Fibroblast of upper back skin (primary cell): ENCODE data around the gene TNIK.
"Not testable (repeated sequence)": the region's sequence is repeated elsewhere in the genome, so short reads cannot be mapped to it uniquely, and the experiment has no call there.

ENCODE experiments used
- DNase-seq: peaks from one replicate; pipeline ENCODE4 v3.0.0-alpha.2; 2013

TNIK gene

GRCh38 chr3:171248426-171249111 lies 211.6 kb downstream of the TNIK start:
- DNase-seq, result no peak

GRCh38 chr3:171245796-171246765 lies 214.1 kb downstream of the TNIK start:
- DNase-seq, result no peak

DNA sequence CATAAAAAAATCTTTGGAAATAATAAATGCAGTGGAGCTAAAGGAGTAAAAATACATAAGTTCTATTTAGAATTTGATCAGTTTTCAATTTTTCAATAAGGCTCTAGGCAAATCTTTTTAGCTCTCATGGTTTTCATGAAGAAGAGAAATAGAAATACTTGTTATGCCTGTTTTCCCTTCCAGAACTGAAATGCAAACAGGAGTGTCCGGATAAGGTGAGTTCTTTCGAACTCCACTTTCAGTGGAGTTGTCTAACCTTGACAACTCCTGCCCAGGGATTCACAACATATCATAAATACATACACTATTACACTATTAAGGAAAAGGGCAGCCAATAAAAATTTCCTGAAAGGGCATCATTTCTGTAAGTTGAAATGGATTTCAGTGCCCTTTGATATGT lies 217.3 kb downstream of the TNIK start:
- DNase-seq, result no peak

GRCh38 chr3:171242170-171242569 lies 218.0 kb downstream of the TNIK start:
- no peak for DNase-seq

DNA sequence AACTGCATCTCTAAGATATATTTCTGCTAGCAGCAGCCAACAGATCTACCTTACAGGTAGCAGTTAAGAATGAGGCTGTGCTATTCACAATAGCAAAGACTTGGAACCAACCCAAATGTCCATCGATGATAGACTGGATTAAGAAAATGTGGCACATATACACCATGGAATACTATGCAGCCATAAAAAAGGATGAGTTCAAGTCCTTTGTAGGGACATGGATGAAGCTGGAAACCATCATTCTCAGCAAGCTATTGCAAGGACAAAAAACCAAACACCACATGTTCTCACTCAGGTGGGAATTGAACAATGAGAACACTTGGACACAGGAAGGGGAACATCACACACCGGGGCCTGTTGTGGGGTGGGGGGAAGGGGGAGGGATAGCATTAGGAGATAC lies 218.6 kb downstream of the TNIK start:
- DNase-seq, result not testable (repeated sequence)

DNA sequence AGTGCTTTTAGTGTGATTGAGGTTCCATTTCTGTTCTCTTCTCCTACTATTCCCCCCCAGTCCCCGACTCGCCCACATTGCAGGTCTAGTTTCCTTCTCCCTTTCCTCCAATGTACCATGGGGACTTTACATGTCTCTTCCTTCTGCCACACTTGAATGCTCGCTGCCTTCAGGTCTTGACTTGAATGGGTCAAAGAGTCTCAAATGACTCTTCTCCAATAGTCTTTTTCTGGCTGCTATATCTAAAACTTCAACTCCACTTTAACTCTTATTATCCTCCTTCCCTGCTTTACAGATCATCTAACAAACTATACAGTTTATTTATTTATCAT lies 219.7 kb downstream of the TNIK start:
- DNase-seq, result no peak

GRCh38 chr3:171239757-171240503 lies 220.3 kb downstream of the TNIK start:
- no peak for DNase-seq

DNA sequence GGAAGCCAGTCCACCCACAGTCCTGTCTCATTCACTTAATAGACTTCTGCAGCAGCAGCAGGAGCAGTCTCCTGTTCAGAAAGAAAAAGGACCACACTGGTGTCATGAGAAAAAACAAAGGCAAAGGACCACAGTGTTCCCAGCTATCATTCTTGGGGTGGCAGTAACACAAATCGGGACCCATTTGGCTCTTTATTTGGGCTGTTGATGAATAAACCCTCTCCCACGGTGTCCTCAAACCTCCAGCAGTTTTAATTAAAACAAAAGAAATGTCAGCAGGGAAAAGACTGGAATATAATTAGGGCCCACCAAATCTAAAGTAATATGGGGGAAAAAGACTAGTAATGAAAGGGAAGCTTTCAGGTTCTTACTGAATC lies 223.2 kb downstream of the TNIK start:
- no peak for DNase-seq

DNA sequence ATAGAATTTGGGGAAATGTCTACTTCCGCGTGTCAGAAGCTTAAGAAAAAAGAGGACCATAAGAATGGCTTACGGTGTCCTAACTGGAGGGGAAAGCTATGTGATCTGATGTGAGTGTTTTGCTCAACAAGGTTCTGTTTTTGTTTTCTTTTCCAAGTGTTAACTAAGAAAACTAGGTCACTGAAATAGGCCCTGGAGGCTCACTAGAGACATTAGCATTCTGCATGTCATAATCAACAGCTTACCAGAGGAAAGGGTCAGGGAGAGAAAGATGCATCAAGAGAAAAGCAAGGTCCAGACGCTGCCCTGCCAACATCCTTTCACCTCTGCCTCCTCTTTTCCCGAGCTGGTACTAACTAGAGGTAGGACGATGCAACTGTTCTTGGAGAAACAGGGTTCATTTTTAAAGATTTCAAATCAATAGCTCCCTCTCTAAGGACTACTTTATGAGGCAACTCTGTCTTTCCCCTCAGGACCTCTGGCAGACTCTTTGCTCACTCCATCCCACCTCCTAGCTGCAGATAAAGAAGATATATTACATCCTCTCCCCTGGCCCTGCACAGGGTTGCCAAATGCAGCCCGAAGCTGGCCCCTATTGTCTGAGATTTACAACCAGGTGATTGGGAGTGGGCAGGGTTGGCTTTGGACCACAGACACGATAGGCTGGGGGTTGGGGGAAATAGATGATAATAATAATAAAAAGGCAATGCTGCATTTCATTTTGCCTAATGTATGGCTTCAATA lies 223.8 kb downstream of the TNIK start:
- DNase-seq, result peak; percentile 26

DNA sequence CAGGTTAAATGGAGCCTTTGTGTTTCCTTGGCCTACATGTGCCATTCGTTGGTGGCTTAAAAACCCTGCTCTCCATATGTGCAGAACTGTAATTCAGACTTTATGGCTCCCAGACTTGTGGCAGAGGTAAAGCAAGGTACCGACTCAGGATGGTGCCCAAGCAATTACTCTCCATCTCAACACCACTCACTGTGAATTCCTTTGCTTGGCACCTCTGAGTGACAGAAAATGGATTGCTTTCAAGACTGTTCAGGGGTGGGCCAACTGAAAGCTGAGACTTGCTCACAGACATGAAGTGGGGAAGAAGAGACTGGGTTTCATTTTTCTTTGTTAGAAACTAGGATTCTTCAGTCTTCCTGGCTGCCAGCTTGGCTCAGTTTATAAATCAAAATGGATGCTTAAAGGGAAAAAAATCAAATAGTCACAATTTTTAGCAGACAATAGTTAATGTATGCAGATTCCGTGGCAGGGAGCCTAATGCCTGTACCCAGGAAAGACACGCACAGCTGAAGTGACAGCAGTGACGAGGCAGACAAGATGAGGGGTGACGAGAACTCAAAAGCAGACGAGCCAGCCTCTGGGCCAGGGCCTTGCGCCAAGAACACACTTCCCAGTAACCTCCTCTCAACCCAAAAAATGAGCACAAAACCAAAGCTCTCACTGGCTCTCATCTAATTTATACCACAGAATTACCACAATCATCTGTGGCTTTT lies 225.8 kb downstream of the TNIK start:
- no peak for DNase-seq

DNA sequence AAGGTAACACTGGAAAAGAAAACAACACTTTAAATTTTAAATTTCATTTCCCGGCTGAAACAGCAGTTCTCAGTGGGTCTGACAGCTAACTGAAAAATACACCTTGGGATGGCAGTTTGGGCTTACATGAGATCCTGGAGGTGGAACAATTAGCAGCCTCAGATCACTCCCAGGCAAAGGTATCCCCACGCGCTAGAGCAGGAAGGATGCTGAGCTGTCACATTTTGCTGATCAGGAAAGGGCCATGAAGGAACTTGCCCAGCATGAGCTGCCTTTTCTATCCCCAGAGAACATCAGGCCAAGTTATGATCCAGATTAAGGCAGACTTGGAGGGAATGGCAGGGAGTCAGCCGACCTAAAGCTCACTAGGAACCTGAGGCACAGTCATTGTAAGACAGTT lies 228.8 kb downstream of the TNIK start:
- DNase-seq, result no peak

GRCh38 chr3:171230865-171231264 lies 229.3 kb downstream of the TNIK start:
- DNase-seq, result peak; percentile 11

DNA sequence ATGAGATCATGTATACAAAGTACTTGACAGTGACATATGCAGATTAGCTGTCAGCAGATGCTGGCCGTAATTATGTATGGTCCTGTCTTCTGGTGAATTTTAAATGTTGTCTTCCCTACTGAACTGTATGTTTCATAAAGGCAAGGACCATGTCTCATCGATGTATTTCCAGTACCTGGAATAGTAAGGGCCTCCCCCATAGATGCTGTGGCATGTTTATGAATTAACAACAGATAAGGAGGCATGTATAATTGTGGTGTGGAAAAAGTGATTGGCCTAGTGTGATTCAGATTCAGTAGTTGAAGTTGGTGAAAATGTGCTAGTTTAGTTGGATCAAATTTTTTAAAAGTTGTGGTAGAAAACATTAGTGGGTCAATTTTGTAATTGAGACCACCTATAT lies 231.0 kb downstream of the TNIK start:
- no peak for DNase-seq

- DNase-seq, result no peak
Observed at GRCh38 chr3:171228240-171228639, 232.0 kb downstream of the TNIK start.

- no peak for DNase-seq
Observed at GRCh38 chr3:171227828-171228227, 232.4 kb downstream of the TNIK start.

DNA sequence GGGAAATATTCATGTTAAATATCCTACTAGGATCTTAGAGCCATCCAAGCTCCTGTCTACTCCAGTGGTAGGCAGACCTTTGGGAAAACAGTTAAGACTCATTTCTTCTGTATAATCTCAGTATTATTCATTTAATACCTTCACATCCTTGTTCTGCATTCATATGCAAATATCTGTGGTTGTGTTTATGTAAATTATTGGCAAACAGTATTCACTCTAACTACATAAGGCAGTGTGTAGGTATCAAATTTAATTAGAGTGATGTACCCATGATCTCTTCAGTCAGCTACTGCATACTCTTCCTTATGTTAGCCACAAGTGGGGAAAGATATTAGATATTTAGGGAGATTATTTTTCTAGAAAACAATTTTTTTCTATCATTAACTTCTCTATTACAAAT lies 232.8 kb downstream of the TNIK start:
- DNase-seq, result no peak

DNA sequence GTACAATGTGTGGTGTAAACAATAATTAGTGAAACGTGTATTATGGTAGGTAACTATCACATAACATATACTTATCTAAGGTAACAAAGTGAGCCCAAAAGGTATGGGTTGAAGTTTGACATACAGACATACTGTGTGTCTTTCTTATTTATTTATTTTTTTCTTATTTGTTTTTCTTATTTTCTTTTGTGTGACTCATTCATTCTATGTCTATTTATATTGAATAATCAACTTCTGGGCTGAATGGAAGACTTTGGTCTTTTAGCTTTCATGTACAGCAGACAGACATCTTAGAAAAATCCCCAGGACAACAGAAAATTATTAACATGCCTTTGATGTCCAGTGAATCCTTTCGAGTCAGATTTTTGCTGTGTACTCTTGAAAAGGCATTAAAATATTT lies 233.4 kb downstream of the TNIK start:
- no peak for DNase-seq

GRCh38 chr3:171225708-171226107 lies 234.5 kb downstream of the TNIK start:
- peak; percentile 96 for DNase-seq

- DNase-seq, result peak; percentile 52
Observed at GRCh38 chr3:171225165-171225564, 235.0 kb downstream of the TNIK start.

GRCh38 chr3:171223396-171223795 lies 236.8 kb downstream of the TNIK start:
- DNase-seq, result no peak

DNA sequence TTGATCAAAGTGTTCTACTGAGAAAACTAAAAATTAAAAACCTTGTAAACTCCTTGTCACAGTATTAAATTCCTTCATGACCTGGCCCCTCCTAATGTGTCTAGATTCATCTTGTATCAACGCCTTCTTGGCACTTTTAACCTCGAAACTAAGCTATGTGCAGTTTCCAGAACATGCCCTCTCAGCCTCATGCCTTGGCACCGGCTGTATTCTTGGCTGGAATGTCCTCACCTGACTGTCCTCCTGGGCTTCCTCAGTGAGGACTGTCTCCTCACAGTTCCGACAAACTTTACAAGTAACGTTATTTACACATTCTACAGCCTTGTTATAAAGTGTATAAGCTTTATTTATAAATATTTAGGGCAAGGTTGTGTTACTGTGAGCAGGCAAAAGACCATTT lies 237.2 kb downstream of the TNIK start:
- DNase-seq, result no peak

GRCh38 chr3:171221597-171221996 lies 238.6 kb downstream of the TNIK start:
- DNase-seq, result no peak
